HAP-1 (cell line): Measurements from ENCODE around the gene FAH.

Source experiments
- DNase-seq, 2 experiments: peaks; one replicate each; pipeline ENCODE4 v3.0.0-alpha.2; 2016 to 2020; ENCODE audit warnings: low spot score in 2 of 2
- H3K27me3 ChIP-seq: fragments of 250-450 bp; sonication (Bioruptor Pico); 2 replicates; pipeline ENCODE4 v1.5.1; 2020; ENCODE audit warnings: low read depth, mild to moderate bottlenecking, moderate library complexity
- H3K36me3 ChIP-seq: fragments of 250-450 bp; sonication (Bioruptor Pico); replicated peaks from 2 replicates; pipeline ENCODE4 v1.5.1; 2020; ENCODE audit warnings: mild to moderate bottlenecking
- H3K4me1 ChIP-seq: fragments of 250-450 bp; sonication (Bioruptor Pico); 2 replicates; pipeline ENCODE4 v1.5.1; 2020; ENCODE audit warnings: mild to moderate bottlenecking
- H3K4me3 ChIP-seq: fragments of 250-450 bp; sonication (Bioruptor Pico); 2 replicates; pipeline ENCODE4 v1.5.1; 2020; ENCODE audit warnings: mild to moderate bottlenecking, moderate library complexity
- H3K9me3 ChIP-seq: fragments of 250-450 bp; sonication (Bioruptor Pico); 2 replicates; pipeline ENCODE4 v1.5.1; 2020; ENCODE audit warnings: mild to moderate bottlenecking, moderate library complexity
- in situ Hi-C: fragments of 300-500 bp; cut with MboI; formaldehyde crosslinking; loops from 3 replicates; pipeline ENCODE4 v1.14.3; 2020; ENCODE audit warnings: low sequenced_read_pairs, inconsistent platforms, mixed read lengths

Gene FAH

GRCh38 chr15:80201256-80202015 is 48.6 kb downstream of the FAH start:
- Histone ChIP-seq H3K4me3 (no peak overlapping the region), H3K27me3 (peaks cover 25% of the 10 kb centered on the region), H3K36me3 (no peaks in the 10 kb centered on the region), H3K4me1 (no peaks in the 10 kb centered on the region), H3K9me3 (no peaks in the 10 kb centered on the region)
- in situ Hi-C loops: no loop called here
- DNase-seq: peak in 1 of 2 experiments; percentile 8

GRCh38 chr15:80202016-80202315 is 49.2 kb downstream of the FAH start:
- no peak for DNase-seq
- Histone ChIP-seq H3K27me3 (peaks cover 29% of the 10 kb centered on the region), H3K4me1 (no peaks in the 10 kb centered on the region), H3K4me3 (no peak overlapping the region), H3K9me3 (no peaks in the 10 kb centered on the region), H3K36me3 (no peaks in the 10 kb centered on the region)
- in situ Hi-C loops: no loop called here

- in situ Hi-C loops: no loop called here
- Histone ChIP-seq H3K36me3 (no peaks in the 10 kb centered on the region), H3K27me3 (peaks cover 32% of the 10 kb centered on the region), H3K4me1 (no peaks in the 10 kb centered on the region), H3K9me3 (no peaks in the 10 kb centered on the region), H3K4me3 (no peak overlapping the region)
- no peak for DNase-seq
These were observed 50.0 kb downstream of the FAH start for GRCh38 chr15:80202641-80203360.

- no peak for DNase-seq
These were observed 50.6 kb downstream of the FAH start for GRCh38 chr15:80203361-80203885.

GRCh38 chr15:80204231-80204630 is 51.4 kb downstream of the FAH start:
- no peaks in the 10 kb centered on the region for H3K9me3 ChIP-seq
- H3K4me1 ChIP-seq: no peaks in the 10 kb centered on the region
- in situ Hi-C loops: no loop called here
- no peaks in the 10 kb centered on the region for H3K36me3 ChIP-seq
- peaks cover 30% of the 10 kb centered on the region for H3K27me3 ChIP-seq
- H3K4me3 ChIP-seq: no peak overlapping the region
- no peak for DNase-seq

More at GRCh38 chr15:80203361-80203885, 50.6 kb downstream of the FAH start:
- in situ Hi-C loops: no loop called here
- Histone ChIP-seq H3K4me3 (no peak overlapping the region), H3K27me3 (peaks cover 31% of the 10 kb centered on the region), H3K4me1 (no peaks in the 10 kb centered on the region), H3K9me3 (no peaks in the 10 kb centered on the region), H3K36me3 (no peaks in the 10 kb centered on the region)

GRCh38 chr15:80207887-80208286 is 55.1 kb downstream of the FAH start:
- Histone ChIP-seq H3K9me3 (no peaks in the 10 kb centered on the region), H3K36me3 (no peaks in the 10 kb centered on the region), H3K27me3 (peaks cover 33% of the 10 kb centered on the region), H3K4me3 (no peak overlapping the region), H3K4me1 (no peaks in the 10 kb centered on the region)
- in situ Hi-C loops: no loop called here
- no peak for DNase-seq

- H3K36me3 ChIP-seq: no peaks in the 10 kb centered on the region
These were observed 56.2 kb downstream of the FAH start for GRCh38 chr15:80208758-80209734.

GRCh38 chr15:80210611-80211573 is 58.1 kb downstream of the FAH start:
- peaks cover 14% of the 10 kb centered on the region for H3K27me3 ChIP-seq
- H3K4me3 ChIP-seq: no peak overlapping the region
- H3K36me3 ChIP-seq: no peaks in the 10 kb centered on the region
- no peaks in the 10 kb centered on the region for H3K9me3 ChIP-seq
- DNase-seq: no peak
- H3K4me1 ChIP-seq: no peaks in the 10 kb centered on the region
- in situ Hi-C loops: no loop called here

More at GRCh38 chr15:80208758-80209734, 56.2 kb downstream of the FAH start:
- H3K4me3 ChIP-seq: no peak overlapping the region
- DNase-seq: no peak
- no peaks in the 10 kb centered on the region for H3K4me1 ChIP-seq
- in situ Hi-C loops: no loop called here
- no peaks in the 10 kb centered on the region for H3K9me3 ChIP-seq
- peaks cover 29% of the 10 kb centered on the region for H3K27me3 ChIP-seq

- H3K4me3 ChIP-seq: no peak overlapping the region
- in situ Hi-C loops: no loop called here
- H3K36me3 ChIP-seq: no peaks in the 10 kb centered on the region
- H3K27me3 ChIP-seq: peaks cover 9% of the 10 kb centered on the region; the same call in 1 of the 2 replicates
- H3K4me1 ChIP-seq: no peaks in the 10 kb centered on the region
- no peak for DNase-seq
- no peaks in the 10 kb centered on the region for H3K9me3 ChIP-seq
These were observed 59.2 kb downstream of the FAH start for GRCh38 chr15:80211976-80212375.

- no peak for DNase-seq
- no peaks in the 10 kb centered on the region for H3K4me1 ChIP-seq
- H3K36me3 ChIP-seq: no peaks in the 10 kb centered on the region
- in situ Hi-C loops: no loop called here
- 0 out of 2 replicates have a peak, but pooled peaks cover 6% of the 10 kb centered on the region for H3K27me3 ChIP-seq
- no peaks in the 10 kb centered on the region for H3K9me3 ChIP-seq
- H3K4me3 ChIP-seq: no peak overlapping the region
These were observed 62.1 kb downstream of the FAH start for GRCh38 chr15:80214910-80215309.

GRCh38 chr15:80216141-80216540 is 63.3 kb downstream of the FAH start:
- in situ Hi-C loops: no loop called here
- no peak for DNase-seq
- no peaks in the 10 kb centered on the region for H3K4me1 ChIP-seq
- no peaks in the 10 kb centered on the region for H3K36me3 ChIP-seq
- no peaks in the 10 kb centered on the region for H3K9me3 ChIP-seq
- no peak overlapping the region for H3K4me3 ChIP-seq
- 0 out of 2 replicates have a peak, but pooled peaks cover 6% of the 10 kb centered on the region for H3K27me3 ChIP-seq

- no peaks in the 10 kb centered on the region for H3K9me3 ChIP-seq
These were observed 64.1 kb downstream of the FAH start for GRCh38 chr15:80216911-80217310.

More at GRCh38 chr15:80216911-80217310, 64.1 kb downstream of the FAH start:
- Histone ChIP-seq H3K4me3 (no peak overlapping the region), H3K4me1 (no peaks in the 10 kb centered on the region), H3K27me3 (peaks cover 4% of the 10 kb centered on the region; the same call in 1 of the 2 replicates), H3K36me3 (no peaks in the 10 kb centered on the region)
- in situ Hi-C loops: no loop called here
- DNase-seq: no peak
